ENCODE results near the gene GRIK4.

The GRIK4 gene

DNA sequence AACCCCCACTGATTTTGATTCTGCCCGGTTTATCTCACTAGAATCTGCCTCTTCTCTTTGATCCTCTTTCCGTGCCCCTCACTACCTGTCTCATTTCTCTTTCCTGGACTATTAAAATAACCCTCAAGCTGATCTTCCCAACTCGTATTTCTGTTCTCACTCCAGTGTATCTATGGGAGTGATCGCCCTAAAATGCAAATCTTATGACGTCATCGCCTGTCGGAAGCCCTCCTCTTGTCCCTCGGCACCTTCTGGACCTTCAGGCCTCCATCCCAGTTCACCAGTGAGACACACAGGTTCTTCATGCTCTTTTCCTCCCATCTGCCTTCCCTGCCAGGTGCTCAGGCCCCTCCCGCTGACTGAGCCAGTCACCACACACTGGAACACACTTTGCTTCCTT is 277.8 kb downstream of the GRIK4 start:
- DNase-seq, result no peak

- no peak for DNase-seq
Measured at GRCh38 chr11:120792306-120792705, 280.8 kb downstream of the GRIK4 start.

DNA sequence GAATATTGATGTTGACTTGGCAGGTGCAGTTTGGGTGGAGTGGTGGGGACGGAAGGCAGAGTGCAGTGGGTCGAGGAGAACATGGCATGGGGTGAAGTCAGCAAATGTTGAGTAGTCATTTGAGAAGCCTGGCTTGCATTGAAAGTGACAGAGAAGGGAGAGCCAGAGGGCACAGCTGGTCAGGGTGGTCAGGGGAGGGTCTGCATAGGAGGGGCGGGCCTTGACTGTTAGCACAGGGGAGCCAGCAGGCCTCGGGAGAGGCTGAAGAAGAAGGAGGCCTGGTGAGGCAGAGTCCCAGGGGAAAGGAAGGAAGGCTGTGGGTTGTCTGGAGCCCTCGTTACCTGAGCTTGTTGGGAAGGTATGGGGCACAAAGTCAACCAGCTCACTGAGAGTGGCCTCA is 281.6 kb downstream of the GRIK4 start:
- no peak for DNase-seq

GRCh38 chr11:120793806-120794479 is 282.4 kb downstream of the GRIK4 start:
- no peak for DNase-seq

- DNase-seq, result no peak
Measured at GRCh38 chr11:120794748-120795147, 283.2 kb downstream of the GRIK4 start.

- DNase-seq, result no peak
Measured at GRCh38 chr11:120795185-120795584, 283.6 kb downstream of the GRIK4 start.

GRCh38 chr11:120797143-120797542 is 285.6 kb downstream of the GRIK4 start:
- DNase-seq, result no peak

GRCh38 chr11:120798854-120799253 is 287.3 kb downstream of the GRIK4 start:
- DNase-seq, result no peak

- no peak for DNase-seq
Measured at GRCh38 chr11:120800206-120800605, 288.7 kb downstream of the GRIK4 start.

DNA sequence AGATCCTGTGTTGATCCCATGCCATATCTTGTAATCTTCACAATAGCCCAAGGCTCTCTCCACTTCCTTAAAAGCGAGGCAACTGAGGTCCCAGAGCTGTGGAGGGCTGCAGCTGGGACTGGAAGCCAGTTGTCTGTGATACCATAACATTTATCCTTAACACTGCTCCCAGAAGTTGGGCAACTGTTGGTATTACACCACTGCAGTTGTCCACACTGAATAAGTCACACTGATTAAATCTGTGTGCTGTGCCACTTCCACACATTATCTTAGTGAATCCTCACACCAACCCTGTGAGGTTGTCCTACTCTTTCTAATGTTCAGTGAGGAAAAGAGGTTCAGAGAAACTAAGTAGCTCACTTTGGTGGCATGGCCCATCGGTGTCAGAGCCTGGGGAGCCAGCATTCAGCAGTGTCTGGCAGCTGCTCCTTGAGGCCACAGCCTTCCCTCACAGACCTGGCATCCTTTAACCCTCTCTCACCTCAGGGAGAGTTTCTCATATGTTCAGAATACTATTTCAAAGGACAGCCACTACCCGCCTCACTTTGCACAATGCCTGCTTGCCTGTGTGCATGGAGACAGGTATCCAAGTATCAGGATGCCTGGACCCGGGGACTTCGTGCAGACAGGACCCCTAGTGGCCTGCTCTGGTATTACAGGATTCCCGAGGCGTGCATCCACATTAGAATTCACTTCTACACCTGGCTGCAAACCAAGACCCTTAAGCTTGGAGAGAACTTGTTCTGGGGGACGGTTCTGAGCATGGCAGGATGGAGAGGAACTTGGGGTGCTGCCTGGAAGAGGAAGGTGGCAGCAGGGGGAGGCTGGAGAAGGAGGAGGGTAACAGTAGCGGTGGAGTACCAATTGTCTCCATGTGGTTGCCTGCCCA is 290.5 kb downstream of the GRIK4 start:
- DNase-seq, result peak; percentile 33

- DNase-seq, result no peak
Measured at GRCh38 chr11:120805960-120806555, 294.5 kb downstream of the GRIK4 start.

DNA sequence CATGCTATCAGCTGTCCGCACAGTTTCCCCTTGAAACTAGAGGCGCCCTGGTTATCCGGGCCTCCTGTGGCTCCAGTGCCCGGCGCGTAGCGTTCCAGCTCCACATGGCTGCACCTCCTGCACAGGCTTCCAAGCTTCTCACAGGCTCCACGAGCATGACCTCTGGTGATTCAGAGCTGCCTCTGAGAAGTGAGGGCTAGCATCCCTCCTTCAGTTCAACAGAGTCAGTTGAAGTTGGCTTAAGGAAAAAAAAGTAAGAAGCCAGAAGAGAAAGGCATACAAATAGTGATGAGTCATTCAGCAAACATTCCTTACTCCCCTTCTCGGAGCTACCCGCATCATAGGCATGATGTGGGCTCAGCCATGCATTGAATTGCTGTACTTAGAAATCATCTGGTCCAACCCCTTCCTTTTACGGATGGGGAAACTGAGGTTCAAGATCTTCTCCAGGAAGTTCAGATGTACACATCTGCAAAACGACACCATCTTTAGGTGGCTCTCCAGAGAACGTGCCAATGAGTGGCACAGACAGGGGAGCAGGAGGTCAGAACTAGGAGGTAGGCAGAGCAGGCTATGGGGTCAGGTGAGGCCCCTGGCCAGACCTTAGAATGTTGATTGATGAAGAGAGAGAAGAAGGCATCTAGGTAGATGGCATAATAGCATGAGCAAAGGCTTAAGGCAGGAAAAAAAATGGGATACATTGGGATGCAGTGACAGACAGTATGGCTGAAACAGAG is 296.0 kb downstream of the GRIK4 start:
- peak; percentile 88 for DNase-seq

GRCh38 chr11:120808616-120809050 is 297.1 kb downstream of the GRIK4 start:
- no peak for DNase-seq

GRCh38 chr11:120810251-120810650 is 298.7 kb downstream of the GRIK4 start:
- peak; percentile 6 for DNase-seq

DNA sequence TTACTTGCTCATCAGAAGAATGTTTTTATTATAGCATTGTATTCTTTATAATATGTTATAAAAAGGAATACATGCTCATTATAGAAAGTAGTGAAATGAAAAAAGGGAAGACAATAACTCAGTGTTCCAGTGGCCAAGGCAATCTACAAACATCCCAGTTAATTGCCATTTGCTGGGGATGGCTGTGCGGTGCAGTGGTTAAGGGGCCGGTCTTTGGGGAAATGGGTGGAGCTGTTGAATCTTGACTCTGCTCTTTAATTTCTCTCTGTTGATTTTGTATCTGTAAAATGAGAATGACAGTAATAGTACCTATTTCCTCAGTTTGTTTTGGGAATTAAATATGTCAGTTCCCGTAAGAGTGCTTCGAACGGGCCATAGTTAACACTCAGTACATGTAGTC is 299.7 kb downstream of the GRIK4 start:
- DNase-seq, result no peak

GRCh38 chr11:120811731-120812130 is 300.2 kb downstream of the GRIK4 start:
- no peak for DNase-seq

DNA sequence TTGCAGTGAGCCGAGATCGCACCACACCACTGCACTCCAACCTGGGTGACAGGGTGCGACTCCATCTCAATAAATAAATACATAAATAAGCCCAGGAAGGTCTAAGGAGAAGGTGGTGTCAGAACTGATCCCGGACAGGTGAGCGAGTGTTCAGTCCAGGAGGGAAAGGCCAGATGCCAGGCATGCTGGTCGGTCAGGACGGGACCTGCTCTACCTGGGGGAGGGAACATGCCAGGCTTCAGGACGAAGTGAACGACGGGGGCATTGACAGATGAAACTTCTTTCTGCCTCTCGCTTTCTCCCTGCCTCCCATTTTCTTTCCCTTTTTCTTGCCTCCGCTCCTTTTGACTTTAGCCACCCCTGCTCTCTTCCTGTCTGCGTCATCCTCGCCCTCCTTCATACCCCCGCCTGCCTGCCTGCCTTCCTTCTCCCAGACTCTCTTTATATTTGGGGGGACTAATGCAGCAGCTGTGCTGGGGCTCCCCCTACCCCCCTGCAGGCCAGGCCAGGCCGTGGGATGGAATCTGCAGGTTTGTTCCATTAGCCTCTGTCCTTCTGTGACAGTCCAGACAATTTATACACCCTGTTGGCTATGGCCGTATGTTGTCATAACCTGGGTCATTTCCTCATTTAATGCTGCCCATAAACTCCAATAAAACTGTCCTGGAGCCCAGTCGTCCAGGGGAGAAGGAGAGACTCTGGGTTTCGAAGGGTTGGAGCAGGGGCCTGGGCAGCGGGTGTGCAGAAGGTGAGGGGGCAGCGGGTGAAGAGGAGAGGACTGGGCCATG is 303.2 kb downstream of the GRIK4 start:
- DNase-seq, result no peak

- DNase-seq, result no peak
Measured at GRCh38 chr11:120815319-120816100, 304.0 kb downstream of the GRIK4 start.

DNA sequence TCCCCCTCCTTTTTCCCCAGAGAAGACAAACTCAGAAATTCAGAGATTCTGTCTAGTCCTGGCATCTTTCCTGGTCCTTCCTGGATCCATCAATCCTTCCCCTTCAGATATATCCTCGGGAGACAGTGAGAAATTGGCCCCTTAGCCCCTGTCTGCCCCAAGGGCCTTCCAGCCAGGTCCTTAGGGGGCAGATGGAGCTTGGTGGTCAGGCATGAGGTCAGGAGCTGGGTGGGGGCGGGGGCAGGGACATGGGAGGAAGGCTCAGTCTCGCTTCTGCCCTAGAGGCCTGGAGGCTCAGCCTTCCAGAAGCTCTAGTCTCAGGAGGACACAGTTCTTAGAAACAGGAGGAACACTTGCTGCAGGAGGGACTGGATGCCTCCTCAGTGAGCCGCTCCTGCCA is 304.6 kb downstream of the GRIK4 start:
- DNase-seq, result no peak

DNA sequence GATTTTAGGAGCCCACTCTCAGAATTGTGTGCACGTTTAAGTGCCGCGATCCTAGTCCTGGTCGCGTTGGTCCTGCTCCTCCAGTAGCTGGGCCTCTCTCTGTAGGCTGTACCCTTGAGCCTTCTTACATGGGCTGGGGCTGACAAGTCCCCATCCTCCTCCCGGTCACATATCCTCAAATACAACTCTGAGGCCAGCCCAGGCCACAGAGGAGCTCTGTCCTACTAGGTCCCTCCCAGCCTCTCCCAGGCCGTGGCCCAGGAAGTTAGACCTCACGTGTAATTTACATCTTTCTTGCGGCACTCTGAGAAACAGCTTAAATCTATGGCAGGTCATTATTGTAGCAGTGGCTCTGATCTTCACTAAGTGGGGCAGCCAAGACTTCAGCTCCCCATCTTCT is 305.2 kb downstream of the GRIK4 start:
- no peak for DNase-seq

- no peak for DNase-seq
Measured at GRCh38 chr11:120817158-120817557, 305.6 kb downstream of the GRIK4 start.
